ENCODE results near the gene SYNJ2.

Gene SYNJ2

GRCh38 chr6:158080849-158081656 is 99.4 kb downstream of the SYNJ2 start:
- Histone ChIP-seq H2AFZ (ENCODE audit: low read depth) (no peak overlapping the region), H3K4me2 (no peak overlapping the region), H3K9ac (no peak overlapping the region), H4K20me1 (ENCODE audit: insufficient read depth) (no peaks in the 10 kb centered on the region), H3K79me2 (ENCODE audit: insufficient read depth, low read depth) (no peaks in the 10 kb centered on the region), H3K4me1 (ENCODE audit: low read depth, poor library complexity, severe bottlenecking) (peaks cover 7% of the 10 kb centered on the region), H3K27ac (no peak overlapping the region), H3K36me3 (ENCODE audit: insufficient read depth) (no peaks in the 10 kb centered on the region), H3K4me3 (IDR thresholded peaks at IDR 0.05; ENCODE audit: insufficient read depth, low read depth, low read length) (no peak overlapping the region), H3K27me3 (ENCODE audit: insufficient read depth, low read depth) (no peaks in the 10 kb centered on the region)
- no peak for TF ChIP-seq CTCF (conservative IDR thresholded peaks at IDR 0.05; ENCODE audit: low read depth, low read length)

GRCh38 chr6:158081657-158081935 is 99.9 kb downstream of the SYNJ2 start:
- H3K4me1 ChIP-seq (ENCODE audit: low read depth, poor library complexity, severe bottlenecking) = peaks cover 13% of the 10 kb centered on the region
- no peaks in the 10 kb centered on the region for H3K36me3 ChIP-seq (ENCODE audit: insufficient read depth)
- TF ChIP-seq CTCF (conservative IDR thresholded peaks at IDR 0.05; ENCODE audit: low read depth, low read length) = no peak
- no peaks in the 10 kb centered on the region for H3K27me3 ChIP-seq (ENCODE audit: insufficient read depth, low read depth)
- no peak overlapping the region for H3K9ac ChIP-seq
- no peak overlapping the region for H3K4me2 ChIP-seq
- no peak overlapping the region for H3K27ac ChIP-seq
- H3K79me2 ChIP-seq (ENCODE audit: insufficient read depth, low read depth) = no peaks in the 10 kb centered on the region
- H2AFZ ChIP-seq (ENCODE audit: low read depth) = no peak overlapping the region
- no peaks in the 10 kb centered on the region for H4K20me1 ChIP-seq (ENCODE audit: insufficient read depth)
- H3K4me3 ChIP-seq (IDR thresholded peaks at IDR 0.05; ENCODE audit: insufficient read depth, low read depth, low read length) = no peak overlapping the region

- no peak for TF ChIP-seq CTCF (conservative IDR thresholded peaks at IDR 0.05; ENCODE audit: low read depth, low read length)
- Histone ChIP-seq H3K4me3 (IDR thresholded peaks at IDR 0.05; ENCODE audit: insufficient read depth, low read depth, low read length) (no peak overlapping the region), H2AFZ (ENCODE audit: low read depth) (no peak overlapping the region), H3K4me1 (ENCODE audit: low read depth, poor library complexity, severe bottlenecking) (peaks cover 23% of the 10 kb centered on the region), H3K4me2 (no peak overlapping the region), H3K27ac (no peak overlapping the region), H3K27me3 (ENCODE audit: insufficient read depth, low read depth) (no peaks in the 10 kb centered on the region), H3K9ac (no peak overlapping the region), H3K79me2 (ENCODE audit: insufficient read depth, low read depth) (no peaks in the 10 kb centered on the region), H3K36me3 (ENCODE audit: insufficient read depth) (no peaks in the 10 kb centered on the region), H4K20me1 (ENCODE audit: insufficient read depth) (no peaks in the 10 kb centered on the region)
These were observed 102.0 kb downstream of the SYNJ2 start for GRCh38 chr6:158083455-158084325.

- Histone ChIP-seq H3K27ac (peak overlapping the region; percentile 59; the same call in 1 of the 2 replicates), H3K4me3 (IDR thresholded peaks at IDR 0.05; ENCODE audit: insufficient read depth, low read depth, low read length) (no peak overlapping the region), H3K27me3 (ENCODE audit: insufficient read depth, low read depth) (no peaks in the 10 kb centered on the region), H3K79me2 (ENCODE audit: insufficient read depth, low read depth) (no peaks in the 10 kb centered on the region), H3K9ac (no peak overlapping the region), H3K4me2 (no peak overlapping the region; the same call in 1 of the 2 replicates), H3K36me3 (ENCODE audit: insufficient read depth) (no peaks in the 10 kb centered on the region), H4K20me1 (ENCODE audit: insufficient read depth) (no peaks in the 10 kb centered on the region), H3K4me1 (ENCODE audit: low read depth, poor library complexity, severe bottlenecking) (peaks cover 23% of the 10 kb centered on the region), H2AFZ (ENCODE audit: low read depth) (no peak overlapping the region)
- no peak for TF ChIP-seq CTCF (conservative IDR thresholded peaks at IDR 0.05; ENCODE audit: low read depth, low read length)
These were observed 103.8 kb downstream of the SYNJ2 start for GRCh38 chr6:158085261-158086053.
